ENCODE data around the gene CALB2. TPM values are rescaled to one million over a fixed set of nuclear protein-coding genes. Genes with fewer than 3 reads are reported as not detected.

The CALB2 gene
- total RNA-seq, 1 donor from 2014 or later, result not detected

DNA sequence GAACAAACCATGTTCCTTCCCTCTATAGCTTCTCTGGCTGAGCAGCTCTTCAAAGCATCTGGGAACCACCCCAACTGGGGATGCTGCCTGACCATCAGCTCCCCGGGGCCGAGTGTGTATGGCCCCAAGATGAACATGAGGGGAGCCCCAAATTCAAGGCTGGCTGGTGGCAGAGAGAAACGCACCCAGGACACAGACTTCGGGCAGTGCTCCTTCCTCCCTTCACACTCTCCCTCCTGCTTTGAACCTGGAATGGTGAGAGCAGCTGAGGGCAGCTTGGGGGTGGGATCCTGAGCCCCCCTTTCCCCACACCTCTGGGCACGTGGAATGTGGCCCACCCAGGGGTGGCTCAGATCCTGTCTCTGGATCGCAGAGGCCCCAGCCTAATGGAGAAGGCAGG lies 66.1 kb downstream of the CALB2 start:
- ATAC-seq (ENCODE audit: low read depth), result no peak
- no peak overlapping the region for H3K27ac Mint-ChIP-seq
- H3K27me3 Mint-ChIP-seq, result peaks cover 30% of the 10 kb centered on the region
- ChIA-PET POLR2A (no interaction called here), CTCF (no interaction called here)
- peaks cover 3% of the 10 kb centered on the region for H3K4me1 Mint-ChIP-seq
- H3K4me3 Mint-ChIP-seq, result no peak overlapping the region
- TF ChIP-seq, protein P1, sequence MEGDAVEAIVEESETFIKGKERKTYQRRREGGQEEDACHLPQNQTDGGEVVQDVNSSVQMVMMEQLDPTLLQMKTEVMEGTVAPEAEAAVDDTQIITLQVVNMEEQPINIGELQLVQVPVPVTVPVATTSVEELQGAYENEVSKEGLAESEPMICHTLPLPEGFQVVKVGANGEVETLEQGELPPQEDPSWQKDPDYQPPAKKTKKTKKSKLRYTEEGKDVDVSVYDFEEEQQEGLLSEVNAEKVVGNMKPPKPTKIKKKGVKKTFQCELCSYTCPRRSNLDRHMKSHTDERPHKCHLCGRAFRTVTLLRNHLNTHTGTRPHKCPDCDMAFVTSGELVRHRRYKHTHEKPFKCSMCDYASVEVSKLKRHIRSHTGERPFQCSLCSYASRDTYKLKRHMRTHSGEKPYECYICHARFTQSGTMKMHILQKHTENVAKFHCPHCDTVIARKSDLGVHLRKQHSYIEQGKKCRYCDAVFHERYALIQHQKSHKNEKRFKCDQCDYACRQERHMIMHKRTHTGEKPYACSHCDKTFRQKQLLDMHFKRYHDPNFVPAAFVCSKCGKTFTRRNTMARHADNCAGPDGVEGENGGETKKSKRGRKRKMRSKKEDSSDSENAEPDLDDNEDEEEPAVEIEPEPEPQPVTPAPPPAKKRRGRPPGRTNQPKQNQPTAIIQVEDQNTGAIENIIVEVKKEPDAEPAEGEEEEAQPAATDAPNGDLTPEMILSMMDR (IDR thresholded peaks at IDR 0.05), result no peak
- peaks cover 7% of the 10 kb centered on the region for H3K9me3 Mint-ChIP-seq
- H3K36me3 Mint-ChIP-seq (ENCODE audit: low read depth), result no peaks in the 10 kb centered on the region
- DNase-seq, result no peak
- intact Hi-C loops (cut with micrococcal nuclease), result no loop called here

GRCh38 chr16:71425746-71426068 lies 67.2 kb downstream of the CALB2 start:
- ChIA-PET CTCF (interaction anchor here (1.1 kb wide), 1 partner anchor 13 kb away, joined by 4 read pairs; no protein-coding TSS in a partner anchor), POLR2A (no interaction called here)
- peaks cover 32% of the 10 kb centered on the region for H3K27me3 Mint-ChIP-seq
- ATAC-seq (ENCODE audit: low read depth) (no peak), DNase-seq (no peak)
- H3K27ac Mint-ChIP-seq, result no peak overlapping the region
- intact Hi-C loops (cut with micrococcal nuclease), result no loop called here
- H3K9me3 Mint-ChIP-seq, result peaks cover 7% of the 10 kb centered on the region
- H3K4me1 Mint-ChIP-seq, result peaks cover 3% of the 10 kb centered on the region
- TF ChIP-seq, protein P1 (IDR thresholded peaks at IDR 0.05), result no peak
- no peaks in the 10 kb centered on the region for H3K36me3 Mint-ChIP-seq (ENCODE audit: low read depth)
- H3K4me3 Mint-ChIP-seq, result no peak overlapping the region

DNA sequence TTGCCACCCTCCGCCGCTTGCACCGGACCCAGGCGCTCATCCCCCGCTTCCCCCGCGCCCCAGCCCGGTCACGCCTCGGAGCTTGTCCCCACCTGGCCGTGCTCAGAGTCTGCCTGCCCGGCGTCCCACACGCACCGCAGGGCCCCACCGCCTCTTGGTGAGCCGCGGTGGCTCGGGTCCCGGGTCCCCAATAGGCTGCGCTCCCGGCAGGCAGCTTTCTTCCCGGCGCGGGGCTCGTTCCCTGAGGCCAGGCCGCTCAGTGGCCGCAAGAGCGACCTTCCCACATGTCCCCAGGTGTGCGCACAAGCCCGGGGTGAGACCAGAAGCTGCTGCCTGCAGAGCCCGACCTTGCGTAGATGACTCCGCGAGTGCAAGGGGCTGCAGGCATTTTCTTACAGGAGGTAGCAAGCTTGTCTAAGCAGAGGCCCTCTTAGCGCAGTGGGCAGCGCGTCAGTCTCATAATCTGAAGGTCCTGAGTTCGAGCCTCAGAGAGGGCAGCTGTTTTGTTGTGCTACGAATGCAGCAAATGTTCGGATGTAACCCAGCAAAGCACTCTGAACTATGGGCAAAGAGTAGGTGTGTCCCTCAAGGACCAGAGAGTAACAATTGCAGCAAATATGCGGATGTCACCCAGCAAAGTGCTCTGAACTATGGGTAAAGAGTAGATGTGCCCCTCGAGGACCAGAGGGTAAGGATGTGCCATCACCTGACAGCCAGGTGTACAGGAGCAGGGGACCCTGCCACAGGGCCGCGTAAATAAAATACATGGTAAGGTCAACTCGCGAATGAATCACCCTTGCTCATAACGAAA lies 67.8 kb downstream of the CALB2 start:
- peak; percentile 10 for ATAC-seq (ENCODE audit: low read depth)
- Mint-ChIP-seq H3K9me3 (peaks cover 7% of the 10 kb centered on the region), H3K36me3 (ENCODE audit: low read depth) (no peaks in the 10 kb centered on the region), H3K27ac (no peak overlapping the region), H3K4me3 (no peak overlapping the region), H3K4me1 (peaks cover 3% of the 10 kb centered on the region), H3K27me3 (peaks cover 34% of the 10 kb centered on the region)
- TF ChIP-seq, protein P1 (IDR thresholded peaks at IDR 0.05), result no peak
- intact Hi-C loops (cut with micrococcal nuclease), result no loop called here
- CTCF ChIA-PET, result interaction anchor here (1.1 kb wide), 1 partner anchor 13 kb away, joined by 4 read pairs; no protein-coding TSS in a partner anchor
- POLR2A ChIA-PET, result no interaction called here
- DNase-seq, result no peak

- ChIA-PET POLR2A (no interaction called here), CTCF (no interaction called here)
- TF ChIP-seq, protein P1 (IDR thresholded peaks at IDR 0.05), result no peak
- intact Hi-C loops (cut with micrococcal nuclease), result no loop called here
- peaks cover 40% of the 10 kb centered on the region for H3K27me3 Mint-ChIP-seq
- no peaks in the 10 kb centered on the region for H3K36me3 Mint-ChIP-seq (ENCODE audit: low read depth)
- H3K4me1 Mint-ChIP-seq, result peaks cover 3% of the 10 kb centered on the region
- H3K9me3 Mint-ChIP-seq, result peaks cover 7% of the 10 kb centered on the region
- DNase-seq (no peak), ATAC-seq (ENCODE audit: low read depth) (no peak)
- no peak overlapping the region for H3K27ac Mint-ChIP-seq
- H3K4me3 Mint-ChIP-seq, result no peak overlapping the region
Observed at GRCh38 chr16:71426880-71427615, 68.5 kb downstream of the CALB2 start.

DNA sequence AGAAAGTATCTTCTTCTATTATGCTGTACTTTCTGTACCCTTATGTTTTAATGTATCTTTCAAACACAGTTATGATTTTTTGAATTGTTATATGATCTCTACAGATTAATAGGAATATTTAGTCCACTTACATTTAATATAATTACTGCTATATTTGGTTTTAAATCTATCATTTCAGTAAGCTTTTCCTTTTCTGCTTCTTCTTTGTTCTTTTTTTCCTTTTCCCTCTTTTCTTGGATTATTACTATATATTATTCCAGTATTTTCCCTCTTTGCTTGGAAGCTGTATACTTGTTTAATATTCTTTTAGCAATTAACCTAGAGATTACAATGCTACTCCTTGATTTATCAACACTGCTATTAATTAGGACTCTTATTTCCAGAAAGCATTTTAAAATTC lies 69.9 kb downstream of the CALB2 start:
- TF ChIP-seq, protein P1 (IDR thresholded peaks at IDR 0.05), result no peak
- no peak overlapping the region for H3K4me3 Mint-ChIP-seq
- ATAC-seq (ENCODE audit: low read depth) (no peak), DNase-seq (no peak)
- CTCF ChIA-PET, result no interaction called here
- peaks cover 3% of the 10 kb centered on the region for H3K4me1 Mint-ChIP-seq
- POLR2A ChIA-PET, result no interaction called here
- H3K27ac Mint-ChIP-seq, result no peak overlapping the region
- peaks cover 7% of the 10 kb centered on the region for H3K9me3 Mint-ChIP-seq
- intact Hi-C loops (cut with micrococcal nuclease), result no loop called here
- no peaks in the 10 kb centered on the region for H3K36me3 Mint-ChIP-seq (ENCODE audit: low read depth)
- H3K27me3 Mint-ChIP-seq, result peaks cover 44% of the 10 kb centered on the region

Data from activated B cell treated with CpG ODN at 0.5 μM for 24 hours (primary cell).